HG03139 (cell line): Measurements from ENCODE around the gene PPP2R5C.

Experiments
- ATAC-seq: cut with Tn5 transposase; IDR thresholded peaks from one replicate; pipeline ENCODE4 v1.9.1; 2021; ENCODE audit not compliant: unreplicated experiment

The PPP2R5C gene

GRCh38 chr14:101813171-101813759 lies 51.8 kb downstream of the PPP2R5C start:
- ATAC-seq, result no peak

- no peak for ATAC-seq
Observed at GRCh38 chr14:101813833-101814232, 52.3 kb downstream of the PPP2R5C start.

- no peak for ATAC-seq
Observed at GRCh38 chr14:101814934-101815333, 53.4 kb downstream of the PPP2R5C start.

GRCh38 chr14:101815994-101816393 lies 54.5 kb downstream of the PPP2R5C start:
- no peak for ATAC-seq

- no peak for ATAC-seq
Observed at GRCh38 chr14:101817501-101818001, 56.0 kb downstream of the PPP2R5C start.

- no peak for ATAC-seq
Observed at GRCh38 chr14:101819251-101819990, 57.9 kb downstream of the PPP2R5C start.

GRCh38 chr14:101820283-101820798 lies 58.8 kb downstream of the PPP2R5C start:
- ATAC-seq, result no peak

- ATAC-seq, result no peak
Observed at GRCh38 chr14:101821528-101821927, 60.0 kb downstream of the PPP2R5C start.

GRCh38 chr14:101823066-101823465 lies 61.6 kb downstream of the PPP2R5C start:
- ATAC-seq, result no peak

- no peak for ATAC-seq
Observed at GRCh38 chr14:101823511-101824120, 62.1 kb downstream of the PPP2R5C start.

GRCh38 chr14:101824339-101824727 lies 62.8 kb downstream of the PPP2R5C start:
- no peak for ATAC-seq

- ATAC-seq, result no peak
Observed at GRCh38 chr14:101825797-101826196, 64.3 kb downstream of the PPP2R5C start.

- ATAC-seq, result no peak
Observed at GRCh38 chr14:101826351-101826750, 64.8 kb downstream of the PPP2R5C start.

GRCh38 chr14:101827286-101827685 lies 65.8 kb downstream of the PPP2R5C start:
- no peak for ATAC-seq

- ATAC-seq, result no peak
Observed at GRCh38 chr14:101828046-101828445, 66.5 kb downstream of the PPP2R5C start.

- ATAC-seq, result no peak
Observed at GRCh38 chr14:101830271-101830670, 68.8 kb downstream of the PPP2R5C start.

GRCh38 chr14:101833045-101833444 lies 71.5 kb downstream of the PPP2R5C start:
- no peak for ATAC-seq

GRCh38 chr14:101834397-101834796 lies 72.9 kb downstream of the PPP2R5C start:
- ATAC-seq, result no peak

GRCh38 chr14:101834800-101835547 lies 73.5 kb downstream of the PPP2R5C start:
- ATAC-seq, result no peak

- ATAC-seq, result no peak
Observed at GRCh38 chr14:101835566-101835965, 74.1 kb downstream of the PPP2R5C start.

- ATAC-seq, result no peak
Observed at GRCh38 chr14:101836135-101836534, 74.6 kb downstream of the PPP2R5C start.
